MM.1S (cell line): ENCODE results near the gene MRE11.

Experiments
- EZH2 ChIP-seq: fragments of 300-600 bp; sonication (generic); optimal IDR thresholded peaks from 2 replicates; pipeline ENCODE3; 2017; ENCODE audit warnings: low read depth, mild to moderate bottlenecking, antibody characterized with exemption, low read length, mixed read lengths
- EZH2phosphoT487 ChIP-seq: fragments of 300-600 bp; sonication (generic); IDR thresholded peaks from 2 replicates; pipeline ENCODE4 v1.6.1; 2018; ENCODE audit warnings: antibody characterized with exemption, low read length
- TF ChIP-seq, protein P1 (sequence below): fragments of 300-600 bp; sonication (generic); IDR thresholded peaks from 2 replicates; pipeline ENCODE4 v1.5.1; 2016; ENCODE audit warnings: antibody characterized with exemption, low read length, mixed read lengths

DNA sequence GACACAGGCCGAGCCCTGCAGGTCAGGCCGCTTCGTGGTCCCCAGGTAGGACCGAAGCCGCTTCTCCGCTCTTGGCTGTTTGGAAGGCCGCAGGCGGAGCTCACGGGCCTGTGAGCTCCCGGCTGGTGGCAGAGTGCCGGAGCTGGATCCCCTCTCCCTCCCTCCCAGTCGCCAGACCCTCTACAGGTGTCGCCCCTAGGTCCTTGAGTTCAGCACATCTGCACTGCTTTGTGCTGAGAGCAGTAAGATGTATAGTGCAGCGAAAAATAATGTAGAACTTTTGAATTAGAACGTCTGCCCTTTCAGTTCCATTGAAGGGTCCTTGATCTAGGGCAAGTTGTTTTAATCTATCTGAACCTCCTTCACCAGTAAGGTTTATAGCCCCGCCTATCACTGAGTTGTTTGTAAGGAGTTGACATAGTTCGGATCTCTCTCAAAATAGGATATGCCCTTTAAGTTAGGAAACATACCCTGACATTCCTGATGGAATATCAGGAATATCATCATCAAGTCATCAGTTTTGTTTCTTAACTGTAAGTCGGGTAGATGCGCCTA, 559 bp upstream of the MRE11 start:
- TF ChIP-seq, protein P1, sequence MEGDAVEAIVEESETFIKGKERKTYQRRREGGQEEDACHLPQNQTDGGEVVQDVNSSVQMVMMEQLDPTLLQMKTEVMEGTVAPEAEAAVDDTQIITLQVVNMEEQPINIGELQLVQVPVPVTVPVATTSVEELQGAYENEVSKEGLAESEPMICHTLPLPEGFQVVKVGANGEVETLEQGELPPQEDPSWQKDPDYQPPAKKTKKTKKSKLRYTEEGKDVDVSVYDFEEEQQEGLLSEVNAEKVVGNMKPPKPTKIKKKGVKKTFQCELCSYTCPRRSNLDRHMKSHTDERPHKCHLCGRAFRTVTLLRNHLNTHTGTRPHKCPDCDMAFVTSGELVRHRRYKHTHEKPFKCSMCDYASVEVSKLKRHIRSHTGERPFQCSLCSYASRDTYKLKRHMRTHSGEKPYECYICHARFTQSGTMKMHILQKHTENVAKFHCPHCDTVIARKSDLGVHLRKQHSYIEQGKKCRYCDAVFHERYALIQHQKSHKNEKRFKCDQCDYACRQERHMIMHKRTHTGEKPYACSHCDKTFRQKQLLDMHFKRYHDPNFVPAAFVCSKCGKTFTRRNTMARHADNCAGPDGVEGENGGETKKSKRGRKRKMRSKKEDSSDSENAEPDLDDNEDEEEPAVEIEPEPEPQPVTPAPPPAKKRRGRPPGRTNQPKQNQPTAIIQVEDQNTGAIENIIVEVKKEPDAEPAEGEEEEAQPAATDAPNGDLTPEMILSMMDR, result no peak
- no peak for TF ChIP-seq EZH2phosphoT487
- TF ChIP-seq EZH2, result no peak
